Body of pancreas (tissue), 4 donors: ENCODE measurements around the gene TRAK2.

ENCODE experiments used
- CTCF ChIP-seq, 7 experiments: fragments of 450-650 bp in 4 of 7; fragments of 200-600 bp in 3 of 7; sonication (generic) in 3 of 7; IDR thresholded peaks; one replicate each; pipeline ENCODE4 v1.5.1; 2016 to 2019; ENCODE audit warnings: antibody characterized with exemption in 7 of 7
- POLR2A ChIP-seq, 3 donors: fragments of 450-650 bp; IDR thresholded peaks; one replicate each; pipeline ENCODE4 v1.6.1; 2016; ENCODE audit warnings: antibody characterized with exemption in 3 of 3, mild to moderate bottlenecking in 2 of 3

- no peak for TF ChIP-seq CTCF (IDR thresholded peaks at IDR 0.05)
- no peak for TF ChIP-seq POLR2A (IDR thresholded peaks at IDR 0.05)
Measured at GRCh38 chr2:201447086-201447485, 4.2 kb downstream of the TRAK2 start.
